ENCODE results near the gene MICB.
"Not testable (repeated sequence)": the region's sequence is repeated elsewhere in the genome, so short reads cannot be mapped to it uniquely, and the experiment has no call there.

The MICB gene

GRCh38 chr6:31497531-31498476, at the start of gene MICB:
TSS of gene MICB (plus strand) at chr6:31498145. CDS start at chr6:31498194, 49 bp downstream.
- peak; percentile 70 to 78 (median 71) for DNase-seq (ENCODE audit: low read depth in 3 of 3)

GRCh38 chr6:31450751-31451150, 47.2 kb upstream of the MICB start:
- DNase-seq (ENCODE audit: low read depth in 3 of 3): no peak

- no peak for DNase-seq (ENCODE audit: low read depth in 3 of 3)
These were observed 45.1 kb upstream of the MICB start for GRCh38 chr6:31452859-31453258.

- no peak for DNase-seq (ENCODE audit: low read depth in 3 of 3)
These were observed 44.7 kb upstream of the MICB start for GRCh38 chr6:31453259-31453658.

GRCh38 chr6:31459864-31460263, 38.1 kb upstream of the MICB start:
- not testable (repeated sequence) for DNase-seq (ENCODE audit: low read depth in 3 of 3)

GRCh38 chr6:31460361-31461025, 37.5 kb upstream of the MICB start:
- no peak for DNase-seq (ENCODE audit: low read depth in 3 of 3)

GRCh38 chr6:31462026-31462963, 35.6 kb upstream of the MICB start:
- DNase-seq (ENCODE audit: low read depth in 3 of 3): no peak

GRCh38 chr6:31462964-31463870, 34.7 kb upstream of the MICB start:
- peak; percentile 56 to 82 (median 78) for DNase-seq (ENCODE audit: low read depth in 3 of 3)

- no peak for DNase-seq (ENCODE audit: low read depth in 3 of 3)
These were observed 33.4 kb upstream of the MICB start for GRCh38 chr6:31464252-31465184.

GRCh38 chr6:31465185-31465536, 32.8 kb upstream of the MICB start:
- no peak for DNase-seq (ENCODE audit: low read depth in 3 of 3)

- no peak for DNase-seq (ENCODE audit: low read depth in 3 of 3)
These were observed 32.2 kb upstream of the MICB start for GRCh38 chr6:31465718-31466117.

GRCh38 chr6:31466466-31466865, 31.5 kb upstream of the MICB start:
- no peak for DNase-seq (ENCODE audit: low read depth in 3 of 3)

GRCh38 chr6:31467151-31467550, 30.8 kb upstream of the MICB start:
- no peak for DNase-seq (ENCODE audit: low read depth in 3 of 3)

GRCh38 chr6:31468311-31468710, 29.6 kb upstream of the MICB start:
- DNase-seq (ENCODE audit: low read depth in 3 of 3): no peak

GRCh38 chr6:31470801-31471200, 27.1 kb upstream of the MICB start:
- DNase-seq (ENCODE audit: low read depth in 3 of 3): no peak

GRCh38 chr6:31471711-31472110, 26.2 kb upstream of the MICB start:
- DNase-seq (ENCODE audit: low read depth in 3 of 3): no peak

GRCh38 chr6:31472259-31472658, 25.7 kb upstream of the MICB start:
- no peak for DNase-seq (ENCODE audit: low read depth in 3 of 3)

- DNase-seq (ENCODE audit: low read depth in 3 of 3): no peak
These were observed 24.7 kb upstream of the MICB start for GRCh38 chr6:31473244-31473643.

Data from stimulated activated CD4-positive, alpha-beta T cell treated with anti-CD3 and anti-CD28 coated beads, TNF-alpha, amount 100 ng/mL, for 4 hours (primary cell).